ENCODE data around the gene ATG2A. TPM values are rescaled to one million over a fixed set of nuclear protein-coding genes. Genes with fewer than 3 reads are reported as not detected.

The ATG2A gene
- polyA plus RNA-seq, 4 donors = 18.0 to 35.7 (median 24.7) TPM

DNA sequence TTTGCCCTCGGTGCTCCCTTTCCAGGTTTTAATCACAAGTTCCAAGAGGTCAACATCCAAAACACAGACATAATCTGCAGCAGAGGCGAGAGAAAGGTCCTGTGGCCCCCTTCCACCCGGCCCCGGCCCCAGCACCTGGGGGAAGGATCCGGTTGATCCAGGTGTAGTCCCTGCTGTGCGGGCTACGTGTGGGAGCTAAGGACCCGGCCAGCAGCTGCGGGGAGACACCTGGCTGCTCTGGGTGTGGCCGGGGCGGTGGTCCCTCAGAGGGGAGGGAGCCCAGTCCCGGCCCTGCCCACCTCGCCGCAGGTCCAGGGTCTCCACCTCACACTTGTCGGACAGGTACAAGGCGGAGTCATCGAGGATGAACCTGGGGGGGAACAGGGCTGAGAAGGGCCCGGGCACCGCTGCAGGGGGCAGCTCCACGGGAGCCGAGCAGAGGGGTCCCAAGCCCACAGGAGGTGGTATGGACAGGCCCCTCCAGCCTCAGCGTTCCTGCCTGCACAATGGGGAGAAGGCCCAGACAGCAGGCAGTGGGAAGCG lies 13.6 kb downstream of the ATG2A start:
- no peak overlapping the region for H3K4me3 ChIP-seq (ENCODE audit: low read depth in 1 of 3, low read length in 3 of 3)
- WGBS, 3 donors = 87 to 93% (median 90%) methylated on average over 23 of the region's 23 CpGs
- no peak for DNase-seq
- no peaks in the 10 kb centered on the region for H3K9me3 ChIP-seq (ENCODE audit: control insufficient read depth in 2 of 2, insufficient read depth in 1 of 2, low read depth in 1 of 2, low read length in 1 of 2)
- no peaks in the 10 kb centered on the region for H3K4me1 ChIP-seq (ENCODE audit: control insufficient read depth in 3 of 3, insufficient read depth in 2 of 3, low read depth in 1 of 3, low read length in 2 of 3)
- peaks cover 30 to 88% (median 45%) of the 10 kb centered on the region in 3 donors for H3K36me3 ChIP-seq (ENCODE audit: control insufficient read depth in 3 of 3, insufficient read depth in 2 of 3, low read depth in 1 of 3, low read length in 3 of 3)
- no peak overlapping the region for H3K27ac ChIP-seq (ENCODE audit: low read depth in 1 of 3, low read length in 2 of 3)
- FAIRE-seq = no peak
- no peaks in the 10 kb centered on the region for H3K27me3 ChIP-seq (ENCODE audit: control insufficient read depth in 3 of 3, insufficient read depth in 3 of 3, low read length in 3 of 3)

GRCh38 chr11:64902102-64902900 lies 14.7 kb downstream of the ATG2A start:
- DNase-seq (no peak), FAIRE-seq (no peak)
- peaks cover 22 to 90% (median 44%) of the 10 kb centered on the region in 3 donors for H3K36me3 ChIP-seq (ENCODE audit: control insufficient read depth in 3 of 3, insufficient read depth in 2 of 3, low read depth in 1 of 3, low read length in 3 of 3)
- no peaks in the 10 kb centered on the region for H3K4me1 ChIP-seq (ENCODE audit: control insufficient read depth in 3 of 3, insufficient read depth in 2 of 3, low read depth in 1 of 3, low read length in 2 of 3)
- no peak overlapping the region for H3K27ac ChIP-seq (ENCODE audit: low read depth in 1 of 3, low read length in 2 of 3)
- H3K9me3 ChIP-seq (ENCODE audit: control insufficient read depth in 2 of 2, insufficient read depth in 1 of 2, low read depth in 1 of 2, low read length in 1 of 2) = no peaks in the 10 kb centered on the region
- 86 to 95% (median 90%) methylated on average over 23 to 30 of the region's 30 CpGs for WGBS, 3 donors
- no peaks in the 10 kb centered on the region for H3K27me3 ChIP-seq (ENCODE audit: control insufficient read depth in 3 of 3, insufficient read depth in 3 of 3, low read length in 3 of 3)
- H3K4me3 ChIP-seq (ENCODE audit: low read depth in 1 of 3, low read length in 3 of 3) = no peak overlapping the region

- no peak overlapping the region for H3K27ac ChIP-seq (ENCODE audit: low read depth in 1 of 3, low read length in 2 of 3)
- peaks cover 20 to 90% (median 31%) of the 10 kb centered on the region in 3 donors for H3K36me3 ChIP-seq (ENCODE audit: control insufficient read depth in 3 of 3, insufficient read depth in 2 of 3, low read depth in 1 of 3, low read length in 3 of 3)
- no peaks in the 10 kb centered on the region for H3K9me3 ChIP-seq (ENCODE audit: control insufficient read depth in 2 of 2, insufficient read depth in 1 of 2, low read depth in 1 of 2, low read length in 1 of 2)
- no peak overlapping the region for H3K4me3 ChIP-seq (ENCODE audit: low read depth in 1 of 3, low read length in 3 of 3)
- WGBS, 3 donors = 95 to 98% (median 96%) methylated on average over 13 to 17 of the region's 17 CpGs
- no peaks in the 10 kb centered on the region for H3K4me1 ChIP-seq (ENCODE audit: control insufficient read depth in 3 of 3, insufficient read depth in 2 of 3, low read depth in 1 of 3, low read length in 2 of 3)
- FAIRE-seq = no peak
- DNase-seq = no peak
- no peaks in the 10 kb centered on the region for H3K27me3 ChIP-seq (ENCODE audit: control insufficient read depth in 3 of 3, insufficient read depth in 3 of 3, low read length in 3 of 3)
Measured at GRCh38 chr11:64900774-64901173, 16.2 kb downstream of the ATG2A start.

DNA sequence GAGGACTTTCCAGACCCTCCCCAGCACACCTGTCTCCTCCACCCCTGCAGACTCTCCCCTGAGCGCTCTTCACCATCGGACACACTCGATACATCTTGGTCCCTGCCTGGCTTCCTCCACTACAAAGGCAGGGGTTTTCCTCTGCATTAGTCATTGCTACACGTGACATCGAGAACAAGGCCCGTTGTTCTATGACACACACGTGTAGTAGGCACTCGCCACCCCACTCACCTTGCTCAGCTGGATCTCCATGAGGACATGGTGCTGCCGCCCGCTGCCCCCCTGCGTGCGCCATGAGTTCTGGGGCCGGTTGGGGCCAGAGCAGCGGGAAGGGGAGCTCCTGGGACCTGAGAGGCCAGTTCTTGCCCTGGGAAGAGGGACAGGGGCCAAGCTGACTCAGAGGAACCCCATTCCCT lies 16.7 kb downstream of the ATG2A start:
- H3K9me3 ChIP-seq (ENCODE audit: control insufficient read depth in 2 of 2, insufficient read depth in 1 of 2, low read depth in 1 of 2, low read length in 1 of 2) = no peaks in the 10 kb centered on the region
- H3K27me3 ChIP-seq (ENCODE audit: control insufficient read depth in 3 of 3, insufficient read depth in 3 of 3, low read length in 3 of 3) = no peaks in the 10 kb centered on the region
- no peak overlapping the region for H3K4me3 ChIP-seq (ENCODE audit: low read depth in 1 of 3, low read length in 3 of 3)
- H3K27ac ChIP-seq (ENCODE audit: low read depth in 1 of 3, low read length in 2 of 3) = no peak overlapping the region
- FAIRE-seq (no peak), DNase-seq (peak in 1 of 2 donors; percentile 20)
- peaks cover 17 to 90% (median 26%) of the 10 kb centered on the region in 3 donors for H3K36me3 ChIP-seq (ENCODE audit: control insufficient read depth in 3 of 3, insufficient read depth in 2 of 3, low read depth in 1 of 3, low read length in 3 of 3)
- H3K4me1 ChIP-seq (ENCODE audit: control insufficient read depth in 3 of 3, insufficient read depth in 2 of 3, low read depth in 1 of 3, low read length in 2 of 3) = no peaks in the 10 kb centered on the region
- 72 to 87% (median 80%) methylated on average over 14 of the region's 14 CpGs for WGBS, 3 donors

GRCh38 chr11:64898541-64898940 lies 18.5 kb downstream of the ATG2A start:
- no peak overlapping the region for H3K27ac ChIP-seq (ENCODE audit: low read depth in 1 of 3, low read length in 2 of 3)

DNA sequence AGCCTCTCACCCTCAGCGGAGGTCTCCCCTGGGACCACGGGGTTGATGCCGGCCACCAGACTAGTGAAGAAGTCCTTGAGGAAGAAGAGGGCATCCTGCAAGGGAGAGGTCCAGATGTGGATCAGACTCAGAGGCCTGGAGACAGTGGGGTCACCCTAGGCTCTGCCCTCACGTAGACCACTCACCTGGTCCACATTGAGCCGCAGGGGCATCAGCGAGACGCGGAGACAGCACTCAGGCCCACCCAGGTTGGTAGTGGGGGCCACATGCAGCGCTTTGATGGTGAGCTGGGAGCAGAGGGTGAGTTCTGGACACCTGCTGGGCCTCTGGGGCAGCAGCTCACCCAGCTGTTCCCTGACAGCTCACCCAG lies 18.9 kb downstream of the ATG2A start:
- no peak for FAIRE-seq
- Histone ChIP-seq H3K27ac (ENCODE audit: low read depth in 1 of 3, low read length in 2 of 3) (no peak overlapping the region), H3K4me3 (ENCODE audit: low read depth in 1 of 3, low read length in 3 of 3) (no peak overlapping the region), H3K27me3 (ENCODE audit: control insufficient read depth in 3 of 3, insufficient read depth in 3 of 3, low read length in 3 of 3) (no peaks in the 10 kb centered on the region), H3K9me3 (ENCODE audit: control insufficient read depth in 2 of 2, insufficient read depth in 1 of 2, low read depth in 1 of 2, low read length in 1 of 2) (no peaks in the 10 kb centered on the region), H3K4me1 (ENCODE audit: control insufficient read depth in 3 of 3, insufficient read depth in 2 of 3, low read depth in 1 of 3, low read length in 2 of 3) (peaks cover 0 to 13% (median 0%) of the 10 kb centered on the region in 3 donors), H3K36me3 (ENCODE audit: control insufficient read depth in 3 of 3, insufficient read depth in 2 of 3, low read depth in 1 of 3, low read length in 3 of 3) (peaks cover 12 to 89% (median 23%) of the 10 kb centered on the region in 3 donors)
- 95 to 98% (median 95%) methylated on average over 8 to 9 of the region's 9 CpGs for WGBS, 3 donors
- DNase-seq = no peak

More at GRCh38 chr11:64898541-64898940, 18.5 kb downstream of the ATG2A start:
- no peak overlapping the region for H3K4me3 ChIP-seq (ENCODE audit: low read depth in 1 of 3, low read length in 3 of 3)
- H3K9me3 ChIP-seq (ENCODE audit: control insufficient read depth in 2 of 2, insufficient read depth in 1 of 2, low read depth in 1 of 2, low read length in 1 of 2) = no peaks in the 10 kb centered on the region
- DNase-seq = no peak
- 94 to 97% (median 95%) methylated on average over 19 of the region's 19 CpGs for WGBS, 3 donors
- peaks cover 15 to 92% (median 25%) of the 10 kb centered on the region in 3 donors for H3K36me3 ChIP-seq (ENCODE audit: control insufficient read depth in 3 of 3, insufficient read depth in 2 of 3, low read depth in 1 of 3, low read length in 3 of 3)
- peaks cover 0 to 13% (median 0%) of the 10 kb centered on the region in 3 donors for H3K4me1 ChIP-seq (ENCODE audit: control insufficient read depth in 3 of 3, insufficient read depth in 2 of 3, low read depth in 1 of 3, low read length in 2 of 3)
- FAIRE-seq = no peak
- no peaks in the 10 kb centered on the region for H3K27me3 ChIP-seq (ENCODE audit: control insufficient read depth in 3 of 3, insufficient read depth in 3 of 3, low read length in 3 of 3)

- no peak for DNase-seq
Measured at GRCh38 chr11:64897381-64898075, 19.5 kb downstream of the ATG2A start.

GRCh38 chr11:64896448-64897022 lies 20.5 kb downstream of the ATG2A start:
- H3K36me3 ChIP-seq (ENCODE audit: control insufficient read depth in 3 of 3, insufficient read depth in 2 of 3, low read depth in 1 of 3, low read length in 3 of 3) = peaks cover 8 to 90% (median 12%) of the 10 kb centered on the region in 3 donors
- 83 to 88% (median 87%) methylated on average over 14 of the region's 14 CpGs for WGBS, 3 donors
- no peak for FAIRE-seq

More at GRCh38 chr11:64897381-64898075, 19.5 kb downstream of the ATG2A start:
- H3K9me3 ChIP-seq (ENCODE audit: control insufficient read depth in 2 of 2, insufficient read depth in 1 of 2, low read depth in 1 of 2, low read length in 1 of 2) = no peaks in the 10 kb centered on the region
- FAIRE-seq = no peak
- H3K4me3 ChIP-seq (ENCODE audit: low read depth in 1 of 3, low read length in 3 of 3) = no peak overlapping the region
- H3K4me1 ChIP-seq (ENCODE audit: control insufficient read depth in 3 of 3, insufficient read depth in 2 of 3, low read depth in 1 of 3, low read length in 2 of 3) = peaks cover 0 to 13% (median 0%) of the 10 kb centered on the region in 3 donors
- H3K27me3 ChIP-seq (ENCODE audit: control insufficient read depth in 3 of 3, insufficient read depth in 3 of 3, low read length in 3 of 3) = no peaks in the 10 kb centered on the region
- no peak overlapping the region for H3K27ac ChIP-seq (ENCODE audit: low read depth in 1 of 3, low read length in 2 of 3)
- H3K36me3 ChIP-seq (ENCODE audit: control insufficient read depth in 3 of 3, insufficient read depth in 2 of 3, low read depth in 1 of 3, low read length in 3 of 3) = peaks cover 8 to 89% (median 19%) of the 10 kb centered on the region in 3 donors
- 93 to 94% (median 93%) methylated on average over 19 of the region's 19 CpGs for WGBS, 3 donors

More at GRCh38 chr11:64896448-64897022, 20.5 kb downstream of the ATG2A start:
- H3K27ac ChIP-seq (ENCODE audit: low read depth in 1 of 3, low read length in 2 of 3) = no peak overlapping the region
- no peaks in the 10 kb centered on the region for H3K27me3 ChIP-seq (ENCODE audit: control insufficient read depth in 3 of 3, insufficient read depth in 3 of 3, low read length in 3 of 3)
- no peak for DNase-seq
- peaks cover 0 to 13% (median 0%) of the 10 kb centered on the region in 3 donors for H3K4me1 ChIP-seq (ENCODE audit: control insufficient read depth in 3 of 3, insufficient read depth in 2 of 3, low read depth in 1 of 3, low read length in 2 of 3)
- no peaks in the 10 kb centered on the region for H3K9me3 ChIP-seq (ENCODE audit: control insufficient read depth in 2 of 2, insufficient read depth in 1 of 2, low read depth in 1 of 2, low read length in 1 of 2)
- no peak overlapping the region for H3K4me3 ChIP-seq (ENCODE audit: low read depth in 1 of 3, low read length in 3 of 3)
